ENCODE results near the gene CTBP1.

Gene CTBP1

GRCh38 chr4:1230971-1231636 lies 17.8 kb downstream of the CTBP1 start:
- Mint-ChIP-seq H3K9me3 (no peaks in the 10 kb centered on the region), H3K27me3 (no peaks in the 10 kb centered on the region), H3K4me3 (no peak overlapping the region), H3K4me1 (peaks cover 17% of the 10 kb centered on the region), H3K27ac (no peak overlapping the region), H3K36me3 (peaks cover 74% of the 10 kb centered on the region)
- no peak for ATAC-seq

DNA sequence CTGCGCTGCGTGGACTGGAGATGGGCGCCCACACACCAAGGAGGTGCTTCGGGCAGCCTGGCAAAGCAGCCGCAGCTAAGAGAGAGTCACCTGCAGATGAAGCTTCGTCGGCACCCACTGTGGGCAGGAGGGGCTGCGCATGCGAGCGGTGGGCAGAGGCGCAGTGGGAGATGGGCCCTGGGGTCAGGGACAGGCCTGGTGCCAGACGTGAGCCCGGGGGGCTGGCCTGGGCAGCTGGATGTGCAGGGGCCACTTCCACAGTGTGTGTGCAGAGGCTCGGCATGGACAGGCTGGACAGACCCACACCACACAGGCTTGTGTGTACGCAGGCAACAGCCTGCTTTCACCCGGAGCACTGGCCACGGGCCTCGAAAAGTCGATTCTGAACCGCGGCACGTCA lies 18.6 kb downstream of the CTBP1 start:
- Mint-ChIP-seq H3K4me1 (peaks cover 17% of the 10 kb centered on the region), H3K27me3 (no peaks in the 10 kb centered on the region), H3K9me3 (no peaks in the 10 kb centered on the region), H3K4me3 (no peak overlapping the region), H3K36me3 (peaks cover 73% of the 10 kb centered on the region), H3K27ac (no peak overlapping the region)
- ATAC-seq, result no peak

DNA sequence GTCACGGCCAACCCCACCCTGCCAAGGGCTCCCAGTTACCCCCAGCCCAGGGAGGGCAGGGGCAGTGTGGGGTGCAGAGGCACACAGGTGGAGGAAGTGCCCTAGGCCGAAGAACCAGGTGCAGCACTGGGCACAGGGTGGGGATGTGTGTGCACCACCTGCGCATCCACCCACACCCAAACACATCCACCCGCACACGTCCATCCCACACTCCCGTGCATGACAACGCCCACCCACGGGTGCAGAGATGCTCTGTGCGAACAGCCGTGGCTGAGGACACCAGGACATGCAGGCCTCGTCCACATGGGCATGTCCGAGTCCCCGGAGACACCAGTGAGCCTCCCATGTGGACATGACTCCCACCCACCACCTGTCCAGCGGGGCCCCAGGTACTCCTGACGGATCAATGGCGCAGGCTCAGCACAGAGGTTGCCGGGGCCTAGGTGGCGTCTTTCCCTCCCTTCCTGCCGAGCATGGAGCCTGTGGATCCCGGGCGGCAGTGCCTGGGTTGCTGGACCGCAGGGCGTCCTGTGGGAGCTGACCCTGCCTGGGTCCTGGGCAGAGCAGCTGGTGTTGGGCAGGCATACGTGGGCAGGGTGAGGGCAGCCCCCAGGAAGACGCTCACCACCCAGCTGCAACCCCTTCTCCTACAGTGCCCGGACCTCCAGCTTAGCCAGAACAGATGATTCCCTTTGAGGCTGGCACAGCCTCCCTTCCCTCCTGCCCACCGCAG lies 19.6 kb downstream of the CTBP1 start:
- peaks cover 71% of the 10 kb centered on the region for H3K36me3 Mint-ChIP-seq
- no peaks in the 10 kb centered on the region for H3K9me3 Mint-ChIP-seq
- no peaks in the 10 kb centered on the region for H3K27me3 Mint-ChIP-seq
- H3K27ac Mint-ChIP-seq, result peak overlapping the region; percentile 35
- no peak overlapping the region for H3K4me3 Mint-ChIP-seq
- H3K4me1 Mint-ChIP-seq, result peaks cover 13% of the 10 kb centered on the region
- peak; percentile 25 for ATAC-seq

DNA sequence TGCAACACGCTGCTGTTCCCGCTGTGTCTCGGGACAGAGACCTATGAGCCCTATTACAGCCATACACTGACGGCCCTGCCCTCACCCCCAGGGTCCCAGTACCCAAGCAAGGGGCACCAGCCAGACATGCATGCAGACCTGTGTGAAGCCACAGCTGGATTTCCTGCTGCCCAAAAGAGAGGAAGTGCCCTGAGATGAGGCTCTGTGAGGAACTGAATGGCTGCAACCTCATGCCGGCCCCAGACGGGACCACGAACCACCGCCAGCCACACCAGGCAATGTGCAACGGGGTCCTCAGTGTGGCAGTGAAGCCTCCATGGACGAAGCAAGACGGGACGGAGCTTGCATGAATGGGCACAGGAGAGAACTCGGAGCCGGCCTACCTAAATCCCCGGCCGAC lies 21.1 kb downstream of the CTBP1 start:
- no peak overlapping the region for H3K4me3 Mint-ChIP-seq
- no peaks in the 10 kb centered on the region for H3K27me3 Mint-ChIP-seq
- no peak for ATAC-seq
- H3K36me3 Mint-ChIP-seq, result peaks cover 70% of the 10 kb centered on the region
- H3K9me3 Mint-ChIP-seq, result no peaks in the 10 kb centered on the region
- H3K27ac Mint-ChIP-seq, result no peak overlapping the region
- H3K4me1 Mint-ChIP-seq, result peaks cover 7% of the 10 kb centered on the region

GRCh38 chr4:1226598-1226997 lies 22.3 kb downstream of the CTBP1 start:
- peaks cover 11% of the 10 kb centered on the region for H3K4me1 Mint-ChIP-seq
- no peak overlapping the region for H3K27ac Mint-ChIP-seq
- H3K4me3 Mint-ChIP-seq, result no peak overlapping the region
- H3K9me3 Mint-ChIP-seq, result no peaks in the 10 kb centered on the region
- peaks cover 65% of the 10 kb centered on the region for H3K36me3 Mint-ChIP-seq
- no peaks in the 10 kb centered on the region for H3K27me3 Mint-ChIP-seq
- ATAC-seq, result no peak

GRCh38 chr4:1226144-1226481 lies 22.8 kb downstream of the CTBP1 start:
- H3K36me3 Mint-ChIP-seq, result peaks cover 65% of the 10 kb centered on the region
- no peak for ATAC-seq
- H3K4me1 Mint-ChIP-seq, result peaks cover 16% of the 10 kb centered on the region
- no peaks in the 10 kb centered on the region for H3K9me3 Mint-ChIP-seq
- H3K4me3 Mint-ChIP-seq, result no peak overlapping the region
- H3K27ac Mint-ChIP-seq, result no peak overlapping the region
- H3K27me3 Mint-ChIP-seq, result no peaks in the 10 kb centered on the region

GRCh38 chr4:1225272-1226143 lies 23.4 kb downstream of the CTBP1 start:
- peaks cover 68% of the 10 kb centered on the region for H3K36me3 Mint-ChIP-seq

GRCh38 chr4:1223841-1224809 lies 24.8 kb downstream of the CTBP1 start:
- no peak for ATAC-seq
- H3K4me1 Mint-ChIP-seq, result peaks cover 26% of the 10 kb centered on the region
- H3K36me3 Mint-ChIP-seq, result peaks cover 65% of the 10 kb centered on the region
- H3K4me3 Mint-ChIP-seq, result no peak overlapping the region
- H3K9me3 Mint-ChIP-seq, result no peaks in the 10 kb centered on the region
- no peaks in the 10 kb centered on the region for H3K27me3 Mint-ChIP-seq
- H3K27ac Mint-ChIP-seq, result no peak overlapping the region

More at GRCh38 chr4:1225272-1226143, 23.4 kb downstream of the CTBP1 start:
- Mint-ChIP-seq H3K27me3 (no peaks in the 10 kb centered on the region), H3K27ac (no peak overlapping the region), H3K9me3 (no peaks in the 10 kb centered on the region), H3K4me1 (peaks cover 21% of the 10 kb centered on the region), H3K4me3 (no peak overlapping the region)
- no peak for ATAC-seq

GRCh38 chr4:1222938-1223690 lies 25.8 kb downstream of the CTBP1 start:
- Mint-ChIP-seq H3K36me3 (peaks cover 69% of the 10 kb centered on the region), H3K9me3 (no peaks in the 10 kb centered on the region), H3K4me3 (no peak overlapping the region), H3K27ac (no peak overlapping the region), H3K27me3 (no peaks in the 10 kb centered on the region), H3K4me1 (peaks cover 36% of the 10 kb centered on the region)
- no peak for ATAC-seq

- peaks cover 45% of the 10 kb centered on the region for H3K4me1 Mint-ChIP-seq
- ATAC-seq, result peak; percentile 5
- H3K36me3 Mint-ChIP-seq, result peaks cover 69% of the 10 kb centered on the region
- H3K27ac Mint-ChIP-seq, result peak overlapping the region; percentile 48
- no peaks in the 10 kb centered on the region for H3K27me3 Mint-ChIP-seq
- no peaks in the 10 kb centered on the region for H3K9me3 Mint-ChIP-seq
- H3K4me3 Mint-ChIP-seq, result no peak overlapping the region
Observed at GRCh38 chr4:1222036-1222789, 26.7 kb downstream of the CTBP1 start.

GRCh38 chr4:1221155-1221870 lies 27.6 kb downstream of the CTBP1 start:
- H3K9me3 Mint-ChIP-seq, result no peaks in the 10 kb centered on the region
- ATAC-seq, result no peak
- no peak overlapping the region for H3K4me3 Mint-ChIP-seq
- peak overlapping the region; percentile 48 for H3K27ac Mint-ChIP-seq
- H3K36me3 Mint-ChIP-seq, result peaks cover 69% of the 10 kb centered on the region
- H3K27me3 Mint-ChIP-seq, result no peaks in the 10 kb centered on the region
- peaks cover 54% of the 10 kb centered on the region for H3K4me1 Mint-ChIP-seq

DNA sequence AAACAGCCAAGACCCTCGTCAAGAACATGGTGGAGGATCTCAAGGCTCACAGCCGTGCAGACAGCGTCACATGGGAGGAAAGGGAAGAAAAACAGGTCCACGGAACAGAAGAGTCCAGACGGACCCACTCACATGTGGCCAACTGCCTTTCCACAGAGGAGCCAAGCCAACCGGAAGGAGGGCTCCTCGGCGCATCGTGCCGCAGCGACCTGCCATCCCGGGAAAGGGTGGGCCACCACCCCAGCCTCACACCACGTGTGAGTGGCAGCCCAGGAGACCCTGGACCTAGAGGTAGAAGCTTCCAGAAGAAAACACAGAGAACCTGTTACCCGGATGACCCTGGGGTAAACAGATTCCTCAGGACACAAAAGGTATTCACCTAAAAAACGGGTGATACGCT lies 28.4 kb downstream of the CTBP1 start:
- Mint-ChIP-seq H3K27me3 (no peaks in the 10 kb centered on the region), H3K4me3 (no peak overlapping the region), H3K36me3 (peaks cover 65% of the 10 kb centered on the region), H3K9me3 (no peaks in the 10 kb centered on the region), H3K4me1 (peaks cover 60% of the 10 kb centered on the region), H3K27ac (no peak overlapping the region)
- ATAC-seq, result no peak

DNA sequence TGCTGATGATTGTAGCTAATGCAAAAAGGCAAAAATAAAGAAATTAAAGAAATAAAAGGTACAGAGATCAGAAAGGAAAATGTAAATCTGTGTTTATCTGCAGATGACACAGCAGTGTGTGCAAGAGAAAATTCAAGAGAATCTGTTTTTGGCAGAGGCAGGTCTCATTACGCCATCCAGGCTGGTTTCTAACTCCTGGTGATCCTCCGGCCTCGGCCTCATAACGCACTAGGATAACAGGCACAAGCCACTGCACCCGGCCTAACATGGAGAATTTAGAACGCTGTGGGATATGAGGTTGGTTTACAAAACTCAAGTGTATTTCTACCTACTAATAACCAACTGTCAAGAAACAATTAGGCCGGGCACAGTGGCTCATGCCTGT lies 29.4 kb downstream of the CTBP1 start:
- Mint-ChIP-seq H3K36me3 (peaks cover 59% of the 10 kb centered on the region), H3K27ac (peak overlapping the region; percentile 98), H3K9me3 (no peaks in the 10 kb centered on the region), H3K4me3 (peak overlapping the region; percentile 79), H3K4me1 (peaks cover 67% of the 10 kb centered on the region), H3K27me3 (no peaks in the 10 kb centered on the region)
- no peak for ATAC-seq

Data from stimulated activated memory B cell treated with anti-CD40 and anti-IgM and Interleukin-4, amounts not matched to agents 10 μg/mL and 1 μg/mL and 100 μg/mL, for 72 hours (primary cell).